ENCODE measurements around the gene KRTAP10-1.

KRTAP10-1 gene

DNA sequence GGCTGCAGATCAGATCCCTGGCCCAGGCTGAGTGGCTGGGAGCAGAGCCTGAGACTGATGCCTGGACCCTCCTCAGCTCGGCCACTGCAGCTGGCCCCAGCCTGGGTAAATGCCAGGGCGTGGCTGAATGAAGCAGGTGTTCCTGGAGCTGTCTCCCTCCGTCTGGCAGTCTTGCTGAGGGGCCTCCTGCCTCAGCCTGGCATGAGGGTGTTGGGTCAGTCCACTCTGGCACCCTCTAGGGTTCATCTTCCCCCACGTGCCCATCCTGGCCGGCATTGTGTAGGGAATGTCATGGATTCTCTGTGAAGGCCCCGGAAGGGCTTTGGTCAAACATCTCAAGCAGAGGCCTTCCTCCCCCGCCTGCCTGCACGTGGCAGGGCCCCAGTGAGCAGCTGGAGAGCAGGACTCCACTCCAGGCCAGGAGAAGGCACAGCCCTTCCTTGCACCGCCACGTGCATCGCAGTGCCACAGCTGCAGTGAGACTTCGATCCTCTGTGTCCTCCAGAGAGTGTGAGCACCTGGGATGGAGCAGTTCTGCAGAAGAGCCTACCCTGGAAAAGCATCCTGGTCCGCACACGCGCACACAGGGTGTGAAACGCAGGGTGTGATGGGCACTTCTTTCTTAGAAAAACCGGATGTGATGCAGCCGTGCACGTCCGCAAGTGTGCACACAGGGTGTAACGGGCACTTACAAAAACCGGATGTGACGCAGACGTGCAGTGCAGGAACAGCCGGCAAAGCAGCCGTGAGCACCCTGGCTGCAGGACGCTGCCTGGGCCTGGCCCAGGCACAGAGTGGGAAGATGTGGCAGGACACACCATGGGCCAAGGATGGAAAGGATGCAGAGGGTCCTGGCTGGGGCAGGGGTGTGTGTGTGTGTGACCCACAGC lies 28.9 kb upstream of the KRTAP10-1 start:
- Histone ChIP-seq H3F3A (ENCODE audit: insufficient read depth) (no peaks in the 10 kb centered on the region), H3K27me3 (ENCODE audit: low read length) (no peaks in the 10 kb centered on the region), H2AFZ (ENCODE audit: low read depth, low read length, severe bottlenecking) (no peak overlapping the region), H3K36me3 (ENCODE audit: low read length) (no peaks in the 10 kb centered on the region), H3K4me3 (ENCODE audit: insufficient read depth, low read length, poor library complexity, severe bottlenecking) (no peak overlapping the region), H3K4me2 (ENCODE audit: low read depth, low read length, poor library complexity, severe bottlenecking) (no peak overlapping the region), H3K27ac (ENCODE audit: low read depth, low read length) (no peak overlapping the region), H3K9me3 (ENCODE audit: insufficient read depth, low read length) (no peaks in the 10 kb centered on the region), H3K9ac (ENCODE audit: low read length) (no peak overlapping the region), H3K9me2 (replicated peaks; ENCODE audit: insufficient read depth, low read length) (no peaks in the 10 kb centered on the region), H3K79me2 (ENCODE audit: insufficient read depth, low read length) (no peaks in the 10 kb centered on the region), H4K20me1 (ENCODE audit: low read depth, low read length) (no peaks in the 10 kb centered on the region)
- TF ChIP-seq CTCF (IDR thresholded peaks at IDR 0.05; ENCODE audit: insufficient read depth, low read length, poor library complexity, severe bottlenecking) (no peak), EZH2phosphoT487 (conservative IDR thresholded peaks at IDR 0.05; ENCODE audit: low read length) (no peak)

DNA sequence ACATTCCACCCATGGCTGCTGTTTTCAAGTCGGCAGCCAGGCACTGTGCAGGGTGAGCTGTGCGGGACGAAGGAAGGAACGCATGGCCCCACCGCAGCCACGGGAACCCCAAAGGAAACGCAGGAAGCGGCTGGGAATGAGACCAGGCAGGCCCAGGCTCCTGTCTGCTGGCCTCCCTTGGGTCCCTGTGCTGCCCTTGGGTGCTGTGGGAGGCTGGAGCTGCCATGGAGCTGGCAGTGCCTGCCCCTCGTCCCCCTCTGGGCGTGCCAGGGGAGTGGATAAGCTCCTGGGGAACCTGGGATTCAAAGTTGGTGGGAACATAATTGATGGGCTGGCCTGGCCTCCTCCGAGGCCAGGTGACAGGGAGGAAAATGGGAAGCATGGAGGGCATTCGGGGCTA lies 28.3 kb upstream of the KRTAP10-1 start:
- H3K4me2 ChIP-seq (ENCODE audit: low read depth, low read length, poor library complexity, severe bottlenecking): no peak overlapping the region
- no peaks in the 10 kb centered on the region for H3K9me2 ChIP-seq (replicated peaks; ENCODE audit: insufficient read depth, low read length)
- no peaks in the 10 kb centered on the region for H3K27me3 ChIP-seq (ENCODE audit: low read length)

GRCh38 chr21:44567481-44568171 lies 27.6 kb upstream of the KRTAP10-1 start:
- H3K4me2 ChIP-seq (ENCODE audit: low read depth, low read length, poor library complexity, severe bottlenecking): no peak overlapping the region
- H3K36me3 ChIP-seq (ENCODE audit: low read length): no peaks in the 10 kb centered on the region
- H3K79me2 ChIP-seq (ENCODE audit: insufficient read depth, low read length): no peaks in the 10 kb centered on the region
- no peak overlapping the region for H2AFZ ChIP-seq (ENCODE audit: low read depth, low read length, severe bottlenecking)
- H3K9me2 ChIP-seq (replicated peaks; ENCODE audit: insufficient read depth, low read length): no peaks in the 10 kb centered on the region
- no peaks in the 10 kb centered on the region for H3K27me3 ChIP-seq (ENCODE audit: low read length)
- H3K9ac ChIP-seq (ENCODE audit: low read length): no peak overlapping the region
- no peak overlapping the region for H3K27ac ChIP-seq (ENCODE audit: low read depth, low read length)
- H3F3A ChIP-seq (ENCODE audit: insufficient read depth): no peaks in the 10 kb centered on the region
- H3K4me3 ChIP-seq (ENCODE audit: insufficient read depth, low read length, poor library complexity, severe bottlenecking): no peak overlapping the region
- TF ChIP-seq CTCF (IDR thresholded peaks at IDR 0.05; ENCODE audit: insufficient read depth, low read length, poor library complexity, severe bottlenecking) (no peak), EZH2phosphoT487 (conservative IDR thresholded peaks at IDR 0.05; ENCODE audit: low read length) (no peak)
- H3K9me3 ChIP-seq (ENCODE audit: insufficient read depth, low read length): no peaks in the 10 kb centered on the region
- H4K20me1 ChIP-seq (ENCODE audit: low read depth, low read length): no peaks in the 10 kb centered on the region

More for the DNA sequence above, 28.3 kb upstream of the KRTAP10-1 start:
- H3K9ac ChIP-seq (ENCODE audit: low read length): no peak overlapping the region
- no peak overlapping the region for H3K27ac ChIP-seq (ENCODE audit: low read depth, low read length)
- H3K79me2 ChIP-seq (ENCODE audit: insufficient read depth, low read length): no peaks in the 10 kb centered on the region
- H3K4me3 ChIP-seq (ENCODE audit: insufficient read depth, low read length, poor library complexity, severe bottlenecking): no peak overlapping the region
- TF ChIP-seq EZH2phosphoT487 (conservative IDR thresholded peaks at IDR 0.05; ENCODE audit: low read length) (no peak), CTCF (IDR thresholded peaks at IDR 0.05; ENCODE audit: insufficient read depth, low read length, poor library complexity, severe bottlenecking) (no peak)
- H2AFZ ChIP-seq (ENCODE audit: low read depth, low read length, severe bottlenecking): no peak overlapping the region
- no peaks in the 10 kb centered on the region for H3K36me3 ChIP-seq (ENCODE audit: low read length)
- H4K20me1 ChIP-seq (ENCODE audit: low read depth, low read length): no peaks in the 10 kb centered on the region
- no peaks in the 10 kb centered on the region for H3F3A ChIP-seq (ENCODE audit: insufficient read depth)
- H3K9me3 ChIP-seq (ENCODE audit: insufficient read depth, low read length): no peaks in the 10 kb centered on the region

All from SU-DHL-6 (cell line).